ENCODE results near the gene NCF2. TPM values are rescaled to one million over a fixed set of nuclear protein-coding genes. Genes with fewer than 3 reads are reported as not detected.
"Not testable (repeated sequence)": the region's sequence is repeated elsewhere in the genome, so short reads cannot be mapped to it uniquely, and the experiment has no call there.

NCF2 gene, protein sequence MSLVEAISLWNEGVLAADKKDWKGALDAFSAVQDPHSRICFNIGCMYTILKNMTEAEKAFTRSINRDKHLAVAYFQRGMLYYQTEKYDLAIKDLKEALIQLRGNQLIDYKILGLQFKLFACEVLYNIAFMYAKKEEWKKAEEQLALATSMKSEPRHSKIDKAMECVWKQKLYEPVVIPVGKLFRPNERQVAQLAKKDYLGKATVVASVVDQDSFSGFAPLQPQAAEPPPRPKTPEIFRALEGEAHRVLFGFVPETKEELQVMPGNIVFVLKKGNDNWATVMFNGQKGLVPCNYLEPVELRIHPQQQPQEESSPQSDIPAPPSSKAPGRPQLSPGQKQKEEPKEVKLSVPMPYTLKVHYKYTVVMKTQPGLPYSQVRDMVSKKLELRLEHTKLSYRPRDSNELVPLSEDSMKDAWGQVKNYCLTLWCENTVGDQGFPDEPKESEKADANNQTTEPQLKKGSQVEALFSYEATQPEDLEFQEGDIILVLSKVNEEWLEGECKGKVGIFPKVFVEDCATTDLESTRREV
- total RNA-seq: 4.5 TPM
- long read RNA-seq, partial matches to known transcripts: 2 of 5 reads
- long read RNA-seq, other reads (novel, unspliced or antisense): 2 of 5 reads

DNA sequence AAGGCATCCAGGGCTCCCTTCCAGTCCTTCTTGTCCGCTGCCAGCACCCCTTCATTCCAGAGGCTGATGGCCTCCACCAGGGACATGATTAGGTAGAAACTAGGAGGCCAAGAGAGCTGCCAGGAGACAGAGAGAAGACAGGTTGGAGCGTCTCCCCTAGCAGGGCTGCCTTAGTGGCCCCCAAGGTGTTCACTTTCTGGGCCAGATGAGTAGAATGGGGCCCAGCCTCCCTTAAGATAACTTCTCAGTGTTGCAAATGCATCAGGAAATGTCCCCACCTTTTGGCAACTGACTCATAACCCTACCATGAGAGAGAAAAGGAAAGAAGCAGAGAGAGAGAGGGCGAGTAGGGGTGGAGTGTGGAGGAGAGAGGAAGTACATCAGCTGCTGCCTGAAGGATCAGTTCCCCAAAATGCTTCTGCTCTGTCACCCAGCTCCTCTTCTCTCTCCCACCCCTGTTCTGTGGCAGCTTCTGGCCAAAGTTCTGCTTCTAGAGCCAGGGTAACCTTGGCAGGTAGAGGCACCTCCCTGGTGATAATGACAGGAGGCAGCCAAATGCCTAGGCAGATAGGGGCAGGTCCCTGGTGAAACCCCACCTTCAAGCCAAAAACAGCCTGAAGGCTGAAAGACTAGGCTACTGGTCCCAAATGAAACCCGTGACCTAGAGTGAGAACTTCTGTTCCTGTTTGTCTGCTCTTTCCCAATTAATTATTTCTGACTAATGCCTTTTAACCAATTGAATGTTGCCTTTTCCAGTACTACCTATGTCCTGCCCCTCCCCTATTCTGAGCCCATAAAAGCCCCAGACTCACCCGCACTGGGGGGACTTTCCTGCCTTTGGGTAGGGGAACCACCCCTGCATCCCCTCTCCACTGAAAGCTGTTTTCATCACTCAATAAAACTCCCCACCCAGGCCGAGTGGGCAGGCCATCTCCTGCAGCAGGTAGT lies at the start of gene NCF2:
TSS of gene NCF2 (minus strand) at position 216 of the 948 bp plus-strand sequence. CDS start at position 86, 130 bp downstream.
- intact Hi-C loops (cut with DNase I): no loop called here
- no peak for DNase-seq (ENCODE audit: low spot score)

DNA sequence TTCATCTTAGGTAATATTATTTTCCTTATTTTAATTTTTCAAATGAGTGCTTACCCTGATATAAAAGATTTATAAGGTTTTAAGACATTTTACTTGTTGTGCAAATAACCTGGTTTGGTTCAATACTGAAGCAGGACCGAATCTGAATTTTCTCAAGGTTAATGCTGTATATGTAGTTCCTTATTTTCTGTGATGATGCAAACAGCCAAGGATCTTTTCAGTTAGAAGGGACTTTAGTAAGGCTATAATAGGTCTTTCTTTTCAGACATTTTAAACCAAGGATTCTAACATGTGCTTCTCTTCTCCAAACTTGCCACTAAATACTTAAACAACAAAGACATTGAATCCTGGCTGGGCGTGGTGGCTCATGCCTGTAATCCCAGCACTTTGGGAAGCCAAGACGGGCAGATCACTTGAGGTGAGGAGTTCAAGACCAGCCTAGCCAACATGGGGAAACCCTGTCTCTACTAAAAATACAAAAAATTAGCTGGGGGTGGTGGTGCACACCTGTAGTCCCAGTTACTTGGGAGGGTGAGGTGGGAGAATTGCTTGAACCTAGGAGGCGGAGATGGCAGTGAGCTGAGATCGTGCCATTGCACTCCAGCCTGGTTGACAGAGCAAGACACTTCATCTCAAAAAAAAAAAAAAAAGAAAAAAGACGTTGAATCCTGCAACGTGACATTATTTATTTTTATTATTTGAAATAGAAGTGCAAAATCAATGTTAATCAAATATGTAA lies 48.6 kb upstream of the NCF2 start:
- no peak for DNase-seq (ENCODE audit: low spot score)
- intact Hi-C loops (cut with DNase I): no loop called here

DNA sequence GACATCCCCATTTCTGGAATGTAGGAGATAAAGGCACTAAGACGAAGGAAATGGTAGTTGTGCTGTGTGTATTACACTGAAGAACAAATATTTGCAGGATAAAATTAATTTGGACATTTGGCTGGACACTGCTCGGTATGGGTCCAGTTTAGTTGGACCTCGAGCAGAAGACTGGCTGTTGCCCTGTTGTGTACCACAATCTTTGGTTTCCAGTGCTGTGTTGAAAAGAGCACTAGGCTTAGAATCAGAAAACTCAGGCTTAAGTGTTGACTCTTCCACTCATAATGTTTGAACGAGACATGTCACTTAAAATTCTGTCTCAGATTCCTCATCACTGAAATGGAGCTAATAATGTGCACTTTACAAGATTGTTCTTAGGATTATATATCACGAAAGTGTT lies 46.5 kb upstream of the NCF2 start:
- no peak for DNase-seq (ENCODE audit: low spot score)
- intact Hi-C loops (cut with DNase I): no loop called here

DNA sequence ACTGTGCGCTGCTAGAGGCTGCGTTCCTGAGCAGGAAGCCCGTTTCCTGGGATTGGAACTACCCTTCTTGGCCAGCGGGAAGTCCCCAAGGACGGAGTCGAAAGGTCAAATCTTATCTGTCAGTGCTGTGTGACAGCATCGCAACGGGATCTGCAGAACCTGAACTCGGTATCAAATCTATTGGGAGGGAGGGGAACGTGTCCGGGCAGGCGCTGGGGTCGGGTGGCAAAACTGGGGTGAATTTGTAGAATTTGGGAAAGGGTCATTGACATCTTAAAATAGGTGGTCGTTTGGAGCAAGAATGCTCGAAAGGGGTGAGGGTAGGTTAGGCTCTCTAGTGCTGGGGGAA lies 46.0 kb upstream of the NCF2 start:
- intact Hi-C loops (cut with DNase I): no loop called here
- no peak for DNase-seq (ENCODE audit: low spot score)

DNA sequence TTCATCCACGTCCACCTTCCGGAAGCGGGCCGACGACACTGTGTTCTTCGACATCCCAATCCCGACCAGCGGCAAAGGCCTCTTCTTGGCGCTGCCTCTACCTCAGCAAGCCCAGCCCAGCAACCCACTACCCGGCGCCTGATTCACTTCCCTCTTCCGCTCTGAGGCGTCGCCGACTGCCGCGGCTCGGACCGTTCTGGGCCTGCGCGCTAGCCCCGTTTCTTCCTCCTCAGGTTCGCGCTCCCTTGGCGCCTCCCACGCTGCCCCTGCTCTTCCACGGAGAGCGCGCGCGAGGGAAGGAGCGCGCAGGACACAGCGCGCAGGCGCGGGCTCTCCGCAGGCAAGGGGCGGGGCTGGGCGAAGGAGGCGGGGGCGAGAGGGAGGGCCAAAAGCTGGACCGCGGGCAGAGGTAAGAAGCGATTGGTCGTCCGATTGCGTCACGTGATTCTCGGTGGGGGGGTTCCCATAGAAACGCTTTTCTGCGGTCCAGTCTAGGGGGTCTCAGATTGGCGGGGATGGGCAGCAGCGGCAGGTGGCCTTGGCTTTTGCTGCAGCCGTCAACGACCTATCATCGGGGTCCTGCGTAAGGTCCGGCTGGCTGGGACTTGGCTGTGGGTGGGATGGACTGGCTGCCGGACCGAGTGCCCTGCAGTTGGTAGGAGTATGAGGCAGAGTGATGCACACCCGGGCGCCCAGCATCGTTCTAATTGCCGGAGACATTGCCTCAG lies 45.5 kb upstream of the NCF2 start, which contains the start of gene ARPC5:
TSS of gene ARPC5 (minus strand) at position 178 of the 728 bp plus-strand sequence. CDS start at position 54, 124 bp downstream.
- DNase-seq (ENCODE audit: low spot score): peak; percentile 99
- intact Hi-C loops (cut with DNase I): loop anchor here (2.0 kb wide), 1 partner anchor 163 kb away; the partner anchor contains the start of gene SMG7

DNA sequence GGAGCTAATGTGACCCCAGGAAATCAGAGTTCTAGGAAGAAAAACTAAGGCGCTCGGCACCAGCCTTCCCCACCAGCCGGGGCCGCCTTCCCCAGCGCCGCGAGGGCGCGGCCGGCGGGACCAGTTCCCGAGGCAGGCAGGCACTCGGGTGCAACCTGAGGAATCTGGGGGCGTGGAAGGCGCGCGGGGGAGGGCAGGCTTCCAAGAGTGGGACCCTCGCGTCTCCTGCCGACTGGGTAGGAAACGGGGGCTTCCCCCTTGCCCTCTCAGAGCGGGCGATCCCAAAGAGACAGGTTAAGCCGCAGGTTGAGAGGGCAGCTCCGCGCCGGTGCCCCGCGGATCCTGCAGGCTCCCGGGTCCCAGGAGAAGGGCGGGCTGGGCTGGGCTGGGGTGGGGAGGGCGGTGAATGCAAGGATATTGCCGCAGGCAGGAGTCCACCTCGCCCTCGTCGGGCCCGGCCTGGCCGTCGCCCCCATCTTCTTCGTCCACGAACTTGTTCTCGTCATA lies 44.9 kb upstream of the NCF2 start:
- intact Hi-C loops (cut with DNase I): loop anchor here (2.0 kb wide), 1 partner anchor 162 kb away; the partner anchor contains the start of gene SMG7
- peak; percentile 78 for DNase-seq (ENCODE audit: low spot score)

DNA sequence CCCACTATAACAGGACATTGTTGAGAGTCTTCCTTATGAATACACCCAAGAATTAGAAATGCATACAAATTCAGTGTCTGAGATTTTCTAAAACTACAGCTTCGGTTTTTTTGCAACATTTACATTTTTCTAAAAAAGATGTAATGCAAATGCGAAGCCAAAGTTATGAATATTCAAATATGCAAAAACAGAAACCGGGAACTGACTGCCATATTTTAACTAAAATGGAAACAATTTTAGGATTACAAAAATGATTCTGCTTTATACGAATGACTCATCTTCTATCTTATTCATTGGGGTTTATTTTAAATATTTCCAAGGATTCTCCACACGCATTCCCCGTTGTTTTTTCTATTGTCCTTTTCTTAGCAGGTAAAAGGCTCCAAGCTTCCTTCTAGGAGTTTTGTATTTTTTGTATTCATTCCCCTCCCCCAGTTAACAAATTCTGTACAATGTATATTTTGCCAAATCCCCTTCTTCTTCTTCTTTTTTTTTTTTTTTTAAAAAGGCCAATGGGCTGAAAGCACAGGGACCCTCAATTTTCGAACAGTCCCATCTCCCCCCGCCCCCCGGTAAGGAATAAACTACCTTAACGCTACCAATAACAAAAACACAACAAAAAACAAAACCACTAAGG lies 44.3 kb upstream of the NCF2 start:
- DNase-seq (ENCODE audit: low spot score): no peak
- intact Hi-C loops (cut with DNase I): loop anchor here (2.0 kb wide), 1 partner anchor 162 kb away; the partner anchor contains the start of gene SMG7

DNA sequence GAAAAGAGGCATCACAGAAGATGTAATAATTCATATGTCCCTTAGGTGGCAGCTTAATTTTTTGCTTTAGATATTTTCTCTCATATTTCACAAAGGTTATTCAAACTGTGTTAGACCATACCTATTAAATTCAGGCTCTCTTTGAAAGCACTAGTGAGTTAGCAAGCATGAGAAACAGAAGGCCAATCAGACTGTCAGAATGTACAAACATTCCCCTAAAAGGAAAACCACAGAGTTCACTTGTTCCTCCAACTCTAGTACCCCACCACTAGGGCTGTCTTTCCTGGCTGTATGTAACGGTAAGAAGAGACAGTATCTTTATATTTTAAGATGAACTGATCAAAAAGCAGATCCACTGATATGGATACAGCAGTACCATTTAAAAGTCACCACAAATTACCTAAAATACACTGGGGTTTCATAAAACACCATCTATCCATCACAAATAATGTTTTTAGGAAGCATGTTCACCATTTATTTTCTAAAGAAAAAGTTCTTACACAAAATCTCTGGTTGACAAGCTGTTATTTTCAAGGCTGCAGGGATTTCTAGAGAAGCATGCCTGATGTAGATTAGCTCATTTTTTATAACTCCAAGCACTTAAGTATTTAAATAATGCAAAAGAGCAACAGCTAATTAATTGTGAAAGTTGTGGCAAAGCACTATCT lies 43.6 kb upstream of the NCF2 start:
- no peak for DNase-seq (ENCODE audit: low spot score)
- intact Hi-C loops (cut with DNase I): loop anchor here (2.0 kb wide), 1 partner anchor 161 kb away; the partner anchor contains the start of gene SMG7

DNA sequence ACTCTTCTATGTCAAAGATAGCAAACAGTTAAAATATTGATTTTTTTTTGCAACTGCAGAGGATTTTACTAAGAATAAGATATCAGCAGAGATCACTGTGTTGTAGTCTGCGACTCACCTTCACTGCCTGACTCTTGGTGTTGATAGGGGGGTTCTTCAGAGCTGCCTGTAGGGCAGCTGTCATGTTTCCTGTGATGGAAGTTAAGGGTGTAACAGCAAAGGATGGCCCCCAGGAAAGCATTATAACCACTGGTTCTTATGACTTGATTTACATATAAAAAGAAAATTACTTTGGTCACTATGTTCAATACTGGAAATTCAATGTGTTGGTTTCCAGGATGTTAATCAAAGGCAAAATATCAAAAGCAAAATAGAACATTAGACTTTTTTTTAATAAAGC lies 42.7 kb upstream of the NCF2 start:
- no peak for DNase-seq (ENCODE audit: low spot score)
- intact Hi-C loops (cut with DNase I): no loop called here

DNA sequence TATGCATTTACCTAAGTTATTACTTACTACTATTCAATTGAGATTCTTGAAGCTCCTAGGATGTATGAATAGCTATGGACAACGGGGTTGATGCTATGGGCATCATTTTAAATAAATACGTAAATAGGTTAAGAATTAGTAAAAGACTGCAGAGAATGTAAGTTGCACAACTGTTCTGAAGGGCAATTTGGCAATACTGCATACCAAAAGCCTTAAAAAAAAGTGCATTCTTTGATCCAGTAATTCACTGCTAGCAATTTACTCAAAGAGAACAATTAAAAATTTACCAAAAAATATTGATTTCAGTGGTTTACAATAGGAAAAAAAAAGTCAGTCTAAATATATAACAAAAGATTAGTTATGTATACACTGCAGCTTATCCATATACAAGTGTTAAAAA lies 41.9 kb upstream of the NCF2 start:
- no peak for DNase-seq (ENCODE audit: low spot score)
- intact Hi-C loops (cut with DNase I): no loop called here

DNA sequence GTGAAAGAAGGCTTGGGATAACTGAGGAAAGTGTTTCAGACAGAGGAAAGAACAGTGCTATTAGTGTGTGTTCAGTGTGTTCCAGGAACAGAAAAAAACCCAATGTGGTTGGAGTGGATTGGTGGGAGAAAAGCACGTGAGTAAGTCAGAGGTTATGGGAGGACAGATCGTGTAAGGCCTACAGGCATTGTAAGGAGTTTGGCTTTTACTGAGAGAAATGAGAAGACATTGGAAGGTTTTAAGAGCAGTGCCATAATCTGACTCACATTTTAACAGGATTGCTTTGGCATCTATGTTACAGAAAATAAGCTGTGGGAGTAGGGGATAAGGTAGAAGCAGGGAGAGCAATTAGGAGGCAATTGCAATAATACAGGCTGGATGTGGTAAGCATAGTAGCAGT lies 40.5 kb upstream of the NCF2 start:
- DNase-seq (ENCODE audit: low spot score): no peak
- intact Hi-C loops (cut with DNase I): no loop called here

DNA sequence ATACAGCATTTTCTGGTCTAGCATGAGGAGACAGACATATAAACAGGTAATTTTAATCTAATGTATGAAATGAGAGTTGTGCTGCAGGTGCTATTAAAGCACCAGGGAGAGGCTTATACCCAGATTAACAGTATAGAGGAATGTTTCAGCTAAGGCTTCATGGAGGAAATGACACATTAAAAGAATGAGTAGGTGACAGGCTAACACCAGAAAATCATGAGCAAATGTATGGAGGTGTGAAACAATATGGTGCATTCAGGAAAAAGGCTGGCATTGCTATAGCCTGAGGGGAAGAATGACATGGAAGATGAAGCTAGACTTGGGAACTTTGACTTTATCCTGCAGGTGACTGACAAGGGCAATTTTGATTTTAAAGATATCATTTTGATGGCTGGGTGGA lies 38.3 kb upstream of the NCF2 start:
- intact Hi-C loops (cut with DNase I): no loop called here

DNA sequence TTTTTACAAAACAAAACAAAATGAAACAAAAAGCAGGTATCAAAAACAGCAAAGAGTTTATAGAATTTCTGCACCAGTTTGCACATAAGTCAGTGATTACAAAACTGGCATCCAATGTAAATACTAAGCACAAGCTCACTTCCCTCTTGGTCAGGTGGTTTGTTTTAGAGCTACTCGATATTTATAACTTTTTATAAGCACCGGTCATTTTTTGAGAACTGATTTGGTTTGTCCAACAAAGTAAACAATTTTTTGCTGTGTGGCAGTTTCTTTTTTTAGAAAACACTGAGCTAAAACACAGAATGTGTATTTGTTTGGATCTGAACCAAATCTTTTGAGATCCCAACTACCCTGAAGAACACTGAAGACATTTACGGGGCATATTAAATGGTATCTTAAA lies 36.0 kb upstream of the NCF2 start:
- intact Hi-C loops (cut with DNase I); DNase-seq (ENCODE audit: low spot score): not testable (repeated sequence)

More for the DNA sequence above, 38.3 kb upstream of the NCF2 start:
- DNase-seq (ENCODE audit: low spot score): no peak

DNA sequence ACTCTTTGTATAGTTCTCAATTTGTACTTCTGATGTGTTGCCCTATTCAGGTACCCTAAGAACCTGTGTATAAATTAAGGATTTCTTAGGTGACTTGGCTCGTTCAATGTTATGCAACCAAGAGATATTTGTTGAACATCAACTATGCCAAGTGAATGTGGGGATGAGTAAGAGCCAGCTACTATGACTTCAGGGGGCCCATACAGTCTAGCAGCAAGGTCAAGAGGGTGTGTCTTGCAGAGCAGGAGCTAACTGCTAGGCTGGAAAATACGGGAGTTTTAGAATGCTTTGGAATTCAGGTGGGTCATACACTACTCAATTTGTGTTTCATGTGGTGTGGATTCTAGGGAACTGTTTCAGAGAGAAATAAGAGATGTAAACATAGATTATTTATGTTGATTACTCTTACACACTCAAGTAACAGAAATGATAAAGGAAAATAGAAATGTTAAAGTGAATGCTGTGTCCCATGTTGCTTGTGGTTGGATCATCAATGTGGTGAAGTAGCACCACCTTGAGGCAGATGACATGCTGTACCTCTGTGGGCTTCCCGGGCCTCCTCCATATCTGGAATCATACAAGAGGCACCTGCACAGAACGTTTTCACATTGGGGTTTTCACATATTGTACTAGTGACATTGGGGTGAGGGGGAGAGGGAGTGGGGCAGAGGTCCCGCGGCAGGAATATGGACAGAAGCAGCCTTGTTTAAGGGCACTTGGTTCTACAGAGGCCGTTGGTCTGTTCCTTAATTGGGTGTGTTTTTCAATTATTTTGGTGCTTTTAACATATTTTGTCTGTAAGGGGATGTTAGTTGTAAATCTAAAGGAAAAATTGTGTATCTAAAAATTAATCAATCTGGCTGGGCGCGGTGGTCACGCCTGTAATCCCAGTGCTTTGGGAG lies 32.9 kb upstream of the NCF2 start:
- intact Hi-C loops (cut with DNase I): loop anchor here (5.0 kb wide), 1 partner anchor 341 kb away; no protein-coding TSS in a partner anchor
- DNase-seq (ENCODE audit: low spot score): no peak

DNA sequence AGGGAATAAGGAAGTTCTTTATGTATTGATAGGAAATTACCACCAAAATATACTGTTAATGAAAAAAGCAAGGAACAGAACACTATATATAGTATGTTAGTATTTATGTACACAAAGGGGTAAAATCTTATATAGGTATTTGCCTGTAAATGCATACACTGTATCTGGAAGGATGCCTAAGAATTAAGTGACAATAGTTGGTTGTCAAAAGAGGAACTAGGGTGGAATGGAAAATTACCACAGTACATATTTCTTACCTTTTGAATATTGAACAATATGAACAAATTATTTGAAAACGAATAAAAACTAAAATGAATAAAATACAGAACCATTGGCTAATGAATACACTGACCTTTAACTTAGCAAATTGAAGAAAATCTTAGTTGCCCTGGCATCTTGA lies 31.8 kb upstream of the NCF2 start:
- no peak for DNase-seq (ENCODE audit: low spot score)
- intact Hi-C loops (cut with DNase I): loop anchor here (5.0 kb wide), 1 partner anchor 340 kb away; no protein-coding TSS in a partner anchor

DNA sequence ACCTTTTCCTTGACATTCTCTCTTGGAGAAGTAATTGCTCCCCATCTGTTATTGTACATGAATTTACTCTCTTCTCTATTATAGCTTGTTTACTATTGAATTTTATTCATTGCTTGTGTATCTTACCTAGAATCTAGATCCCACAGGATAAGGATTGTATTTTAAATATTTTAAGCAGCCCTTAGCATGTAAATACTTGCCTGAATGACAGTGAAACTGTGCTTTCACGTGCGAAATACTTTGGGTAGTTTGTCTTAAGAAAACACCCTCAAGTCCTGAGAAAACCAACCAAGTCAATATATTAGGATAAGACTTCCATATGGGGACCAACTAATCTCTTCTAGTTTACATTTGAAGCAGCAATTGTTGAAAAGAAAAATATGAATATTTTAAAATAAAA lies 30.1 kb upstream of the NCF2 start:
- no peak for DNase-seq (ENCODE audit: low spot score)
- intact Hi-C loops (cut with DNase I): loop anchor here (5.0 kb wide), 1 partner anchor 338 kb away; no protein-coding TSS in a partner anchor
